ENCODE data around the gene METTL16. TPM values are rescaled to one million over a fixed set of nuclear protein-coding genes. Genes with fewer than 3 reads are reported as not detected.
A peak's percentile ranks its signal among the peaks of the same experiment; 100 is the strongest.
"Not testable (repeated sequence)": the region's sequence is repeated elsewhere in the genome, so short reads cannot be mapped to it uniquely, and the experiment has no call there.

METTL16 gene
- total and polyA plus RNA-seq, 2 of the 4 experiments (the other 2 are of a cell fraction) = 11.8 to 15.4 TPM

DNA sequence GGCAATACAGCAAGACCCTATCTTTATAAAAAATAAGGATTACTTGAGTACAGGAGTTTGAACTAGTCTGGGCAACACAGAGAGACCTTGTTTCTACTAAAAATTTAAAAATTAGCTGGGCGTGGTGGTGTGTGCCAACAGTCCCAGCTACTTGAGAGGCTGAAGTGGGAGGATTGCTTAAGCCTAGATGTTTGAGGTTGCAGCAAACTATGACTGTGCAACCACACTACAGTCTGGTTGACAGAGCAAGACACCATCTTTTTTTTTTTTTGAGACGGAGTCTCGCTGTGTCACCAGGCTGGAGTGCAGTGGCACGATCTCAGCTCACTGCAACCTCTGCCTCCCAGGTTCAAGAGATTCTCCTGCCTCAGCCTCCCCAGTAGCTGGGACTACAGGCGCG lies 71.7 kb downstream of the METTL16 start:
- CTCF ChIA-PET; H2AK5ac ChIP-seq (ENCODE audit: low read depth, low read length); in situ Hi-C loops (cut with MboI; ENCODE audit: low sequenced_read_pairs); H2BK15ac ChIP-seq (ENCODE audit: low read depth, low read length); dilution Hi-C loops (cut with HindIII; ENCODE audit: low sequenced_read_pairs, unreplicated experiment); H4K20me1 ChIP-seq (ENCODE audit: insufficient read depth, low read length); H3K27ac ChIP-seq (ENCODE audit: insufficient read depth, low read length); H2BK120ac ChIP-seq (ENCODE audit: low read depth, low read length); H3K23ac ChIP-seq (ENCODE audit: low read depth, low read length); H2BK20ac ChIP-seq (ENCODE audit: low read depth, low read length); intact Hi-C loops (cut with micrococcal nuclease); H3K18ac ChIP-seq (ENCODE audit: low read depth, low read length); H4K5ac ChIP-seq (ENCODE audit: low read depth, low read length); H3K9ac ChIP-seq (ENCODE audit: low read depth, low read length); ATAC-seq (ENCODE audit: low read depth); H3K4ac ChIP-seq (ENCODE audit: low read depth, low read length); H3K4me1 ChIP-seq (ENCODE audit: control insufficient read depth, insufficient read depth, low read length); H4K91ac ChIP-seq (ENCODE audit: insufficient read depth, low read depth, low read length); BruUV-seq (replicated peaks); H2AK9ac ChIP-seq (replicated peaks; ENCODE audit: low read depth, low read length, poor library complexity); H2BK5ac ChIP-seq (ENCODE audit: low read depth, low read length, poor library complexity, severe bottlenecking); H3K9me1 ChIP-seq (ENCODE audit: insufficient read depth, low read length); H3K4me3 ChIP-seq (ENCODE audit: insufficient read depth, low read depth, low read length); H3K56ac ChIP-seq (ENCODE audit: extremely low read depth, insufficient read depth, low read length); H3K27me3 ChIP-seq (ENCODE audit: control insufficient read depth, insufficient read depth, low read length); H3K14ac ChIP-seq (replicated peaks; ENCODE audit: low read depth, low read length); H2AFZ ChIP-seq (replicated peaks; ENCODE audit: low read length, poor library complexity); H3K4me2 ChIP-seq (ENCODE audit: low read depth, low read length); POLR2A ChIA-PET (ENCODE audit: unreplicated experiment); H3K9me3 ChIP-seq (ENCODE audit: control insufficient read depth, insufficient read depth, low read length): not testable (repeated sequence)
- TF ChIP-seq CEBPB (IDR thresholded peaks at IDR 0.05; ENCODE audit: low read depth, low read length) = peak; percentile 79
- H3K79me1 ChIP-seq (ENCODE audit: low read depth in 1 of 2, low read length in 2 of 2) = peaks cover 0 to 10% of the 10 kb centered on the region in 2 experiments; a peak in 2 of 4 replicates
- peak overlapping the region in 1 of 2 experiments; percentile 60; a peak in 1 of 4 replicates for H4K8ac ChIP-seq (ENCODE audit: low read depth in 2 of 2, low read length in 2 of 2)
- WGBS, 2 experiments (ENCODE audit: extremely low coverage in 2 of 2, insufficient read length in 1 of 2) = 83% methylated on average over 1 of the region's 6 CpGs; no CpG with 5 or more reads in 1 of the 2 experiments
- peak; percentile 65 for DNase-seq
- H3K36me3 ChIP-seq (ENCODE audit: control insufficient read depth, insufficient read depth, low read length) = peaks cover 14% of the 10 kb centered on the region
